Measurements from ENCODE around the gene KDM5C. TPM values are rescaled to one million over a fixed set of nuclear protein-coding genes. Genes with fewer than 3 reads are reported as not detected.
A peak's percentile ranks its signal among the peaks of the same experiment; 100 is the strongest.

Gene KDM5C
- total RNA-seq, 1 donor from 2014 or later = 84.5 TPM

- Histone ChIP-seq H3K27ac (ENCODE audit: low read depth, low read length) (no peak overlapping the region), H3K9ac (ENCODE audit: low read length) (no peak overlapping the region), H3K27me3 (ENCODE audit: insufficient read depth, low read length) (no peaks in the 10 kb centered on the region), H3K4me2 (ENCODE audit: low read length) (no peak overlapping the region), H3K79me2 (ENCODE audit: insufficient read depth, low read length) (no peaks in the 10 kb centered on the region), H2AFZ (ENCODE audit: low read depth, low read length) (no peak overlapping the region), H4K20me1 (ENCODE audit: insufficient read depth, low read length) (peaks cover 23% of the 10 kb centered on the region), H3K4me1 (ENCODE audit: insufficient read depth, low read length) (no peaks in the 10 kb centered on the region), H3K4me3 (ENCODE audit: insufficient read depth, low read depth, low read length) (no peak overlapping the region), H3K36me3 (ENCODE audit: insufficient read depth, low read length) (peaks cover 47% of the 10 kb centered on the region), H3K9me3 (ENCODE audit: insufficient read depth, low read depth, low read length) (no peaks in the 10 kb centered on the region)
- DNase-seq (ENCODE audit: low read depth) = peak; percentile 50
- Mint-ChIP-seq H3K36me3 (ENCODE audit: low read depth, unreplicated experiment) (peaks cover 13% of the 10 kb centered on the region), H3K27me3 (ENCODE audit: low read depth, unreplicated experiment) (no peaks in the 10 kb centered on the region), H3K27ac (ENCODE audit: unreplicated experiment) (no peak overlapping the region), H3K4me3 (ENCODE audit: unreplicated experiment) (no peak overlapping the region), H3K4me1 (ENCODE audit: low read depth, unreplicated experiment) (peaks cover 1% of the 10 kb centered on the region), H3K9me3 (ENCODE audit: unreplicated experiment) (peaks cover 1% of the 10 kb centered on the region)
- no peak for TF ChIP-seq EZH2 (IDR thresholded peaks at IDR 0.05; ENCODE audit: insufficient read depth, low read length)
- no peak for TF ChIP-seq CTCF (IDR thresholded peaks at IDR 0.05; ENCODE audit: insufficient read depth, low read depth, low read length)
- FAIRE-seq = peak; percentile 45
Measured at GRCh38 chrX:53211391-53211978, 13.5 kb downstream of the KDM5C start.

- TF ChIP-seq CTCF (IDR thresholded peaks at IDR 0.05; ENCODE audit: insufficient read depth, low read depth, low read length) = no peak
- TF ChIP-seq EZH2 (IDR thresholded peaks at IDR 0.05; ENCODE audit: insufficient read depth, low read length) = no peak
- H3K4me3 Mint-ChIP-seq (ENCODE audit: unreplicated experiment) = no peak overlapping the region
- Histone ChIP-seq H3K4me1 (ENCODE audit: insufficient read depth, low read length) (no peaks in the 10 kb centered on the region), H3K27me3 (ENCODE audit: insufficient read depth, low read length) (no peaks in the 10 kb centered on the region), H3K36me3 (ENCODE audit: insufficient read depth, low read length) (peaks cover 13% of the 10 kb centered on the region), H4K20me1 (ENCODE audit: insufficient read depth, low read length) (peaks cover 20% of the 10 kb centered on the region), H3K9ac (ENCODE audit: low read length) (no peak overlapping the region), H2AFZ (ENCODE audit: low read depth, low read length) (no peak overlapping the region), H3K4me3 (ENCODE audit: insufficient read depth, low read depth, low read length) (no peak overlapping the region), H3K79me2 (ENCODE audit: insufficient read depth, low read length) (no peaks in the 10 kb centered on the region), H3K9me3 (ENCODE audit: insufficient read depth, low read depth, low read length) (no peaks in the 10 kb centered on the region), H3K4me2 (ENCODE audit: low read length) (no peak overlapping the region), H3K27ac (ENCODE audit: low read depth, low read length) (no peak overlapping the region)
- FAIRE-seq = no peak
- H3K9me3 Mint-ChIP-seq (ENCODE audit: unreplicated experiment) = no peaks in the 10 kb centered on the region
- no peak for DNase-seq (ENCODE audit: low read depth)
- peaks cover 6% of the 10 kb centered on the region for H3K36me3 Mint-ChIP-seq (ENCODE audit: low read depth, unreplicated experiment)
- H3K27ac Mint-ChIP-seq (ENCODE audit: unreplicated experiment) = no peak overlapping the region
- H3K4me1 Mint-ChIP-seq (ENCODE audit: low read depth, unreplicated experiment) = no peaks in the 10 kb centered on the region
- no peaks in the 10 kb centered on the region for H3K27me3 Mint-ChIP-seq (ENCODE audit: low read depth, unreplicated experiment)
Measured at GRCh38 chrX:53196678-53197077, 28.3 kb downstream of the KDM5C start.

- no peak overlapping the region for H3K4me3 Mint-ChIP-seq (ENCODE audit: unreplicated experiment)
- Histone ChIP-seq H3K9ac (ENCODE audit: low read length) (no peak overlapping the region), H3K27me3 (ENCODE audit: insufficient read depth, low read length) (no peaks in the 10 kb centered on the region), H3K4me3 (ENCODE audit: insufficient read depth, low read depth, low read length) (no peak overlapping the region), H2AFZ (ENCODE audit: low read depth, low read length) (no peak overlapping the region), H3K4me2 (ENCODE audit: low read length) (no peak overlapping the region), H3K36me3 (ENCODE audit: insufficient read depth, low read length) (peaks cover 11% of the 10 kb centered on the region), H3K27ac (ENCODE audit: low read depth, low read length) (no peak overlapping the region), H3K79me2 (ENCODE audit: insufficient read depth, low read length) (no peaks in the 10 kb centered on the region), H3K4me1 (ENCODE audit: insufficient read depth, low read length) (no peaks in the 10 kb centered on the region), H3K9me3 (ENCODE audit: insufficient read depth, low read depth, low read length) (no peaks in the 10 kb centered on the region), H4K20me1 (ENCODE audit: insufficient read depth, low read length) (peaks cover 20% of the 10 kb centered on the region)
- H3K36me3 Mint-ChIP-seq (ENCODE audit: low read depth, unreplicated experiment) = peaks cover 6% of the 10 kb centered on the region
- H3K9me3 Mint-ChIP-seq (ENCODE audit: unreplicated experiment) = no peaks in the 10 kb centered on the region
- H3K27me3 Mint-ChIP-seq (ENCODE audit: low read depth, unreplicated experiment) = no peaks in the 10 kb centered on the region
- FAIRE-seq = no peak
- H3K27ac Mint-ChIP-seq (ENCODE audit: unreplicated experiment) = no peak overlapping the region
- no peak for DNase-seq (ENCODE audit: low read depth)
- no peak for TF ChIP-seq CTCF (IDR thresholded peaks at IDR 0.05; ENCODE audit: insufficient read depth, low read depth, low read length)
- no peak for TF ChIP-seq EZH2 (IDR thresholded peaks at IDR 0.05; ENCODE audit: insufficient read depth, low read length)
- no peaks in the 10 kb centered on the region for H3K4me1 Mint-ChIP-seq (ENCODE audit: low read depth, unreplicated experiment)
Measured at GRCh38 chrX:53195401-53195800, 29.6 kb downstream of the KDM5C start.
